ENCODE measurements around the gene OR10A6.

Gene OR10A6

DNA sequence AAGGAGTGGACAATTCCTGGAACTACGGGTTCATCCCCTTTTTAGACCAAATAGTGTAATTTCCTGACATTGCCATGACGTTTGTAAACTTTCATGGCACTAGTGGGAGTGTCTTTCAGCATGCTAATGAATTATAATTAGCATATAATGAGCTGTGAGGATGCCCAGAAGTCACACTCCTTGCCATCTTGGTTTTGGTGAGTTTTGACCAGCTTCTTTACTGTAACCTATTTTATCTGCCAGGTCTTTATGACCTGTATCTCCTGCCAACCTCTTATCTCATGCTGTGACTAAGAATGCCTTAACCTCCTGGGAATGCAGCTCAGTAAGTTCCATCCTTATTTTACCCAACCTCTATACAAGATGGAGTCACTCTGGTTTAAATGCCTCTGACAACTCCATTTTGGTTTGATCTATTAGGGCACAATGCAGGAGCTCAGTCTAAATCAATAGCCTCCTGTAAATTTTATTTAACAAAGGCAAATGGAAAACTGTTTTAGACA, 20.7 kb downstream of the OR10A6 start:
- ATAC-seq (no peak), DNase-seq (no peak)

DNA sequence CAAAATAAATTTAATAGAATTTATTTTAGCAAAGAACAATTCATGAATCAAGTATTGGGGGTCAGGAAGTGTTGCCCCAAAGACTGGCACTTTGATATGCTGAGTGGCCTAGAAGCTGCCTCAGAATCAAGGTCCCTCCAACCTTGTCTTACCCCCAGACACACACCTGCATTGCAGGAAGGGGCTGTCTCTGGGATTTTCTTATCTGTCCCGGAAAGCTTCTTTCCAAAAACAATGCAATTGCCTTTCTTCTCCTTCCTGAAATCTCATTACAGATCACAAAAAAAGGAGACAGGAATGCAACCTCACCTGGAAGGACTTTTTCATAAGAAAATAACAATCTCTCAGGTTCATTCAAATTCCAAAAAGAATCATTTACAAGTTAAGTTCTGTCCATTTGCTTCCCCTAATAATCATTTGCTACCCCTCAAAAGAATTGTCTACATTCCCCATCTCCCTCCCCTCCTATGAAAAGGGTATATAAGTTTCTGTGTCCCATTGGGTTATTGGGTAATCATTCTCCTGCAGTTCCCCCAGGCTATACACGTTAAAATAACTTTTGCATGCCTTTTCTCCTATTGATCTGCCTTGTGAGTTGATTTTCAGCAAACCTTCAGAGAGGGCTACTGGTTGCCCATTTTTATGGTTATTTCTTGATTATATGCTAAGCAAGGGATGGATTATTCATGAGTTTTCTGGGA, 21.3 kb downstream of the OR10A6 start:
- ATAC-seq, result no peak
- DNase-seq, result no peak

DNA sequence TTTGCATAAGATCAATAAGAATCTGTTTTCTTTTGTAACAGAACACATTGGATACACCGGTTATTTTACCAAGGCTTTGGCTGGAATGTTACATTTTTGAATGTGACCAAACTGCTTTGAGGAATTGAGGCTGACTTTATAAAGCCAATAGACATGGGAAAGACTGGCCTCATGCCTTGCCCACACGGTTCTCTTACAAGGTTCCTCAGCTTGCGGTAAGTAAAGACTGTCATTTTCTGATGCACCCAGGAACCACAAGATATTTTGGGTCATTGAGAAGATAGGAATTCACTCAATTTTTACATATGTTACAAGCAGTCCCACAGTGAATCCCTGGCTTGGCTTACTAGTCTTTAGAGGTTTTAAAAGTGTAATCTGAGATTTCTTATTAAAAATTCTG, 23.9 kb downstream of the OR10A6 start:
- DNase-seq (no peak), ATAC-seq (no peak)

DNA sequence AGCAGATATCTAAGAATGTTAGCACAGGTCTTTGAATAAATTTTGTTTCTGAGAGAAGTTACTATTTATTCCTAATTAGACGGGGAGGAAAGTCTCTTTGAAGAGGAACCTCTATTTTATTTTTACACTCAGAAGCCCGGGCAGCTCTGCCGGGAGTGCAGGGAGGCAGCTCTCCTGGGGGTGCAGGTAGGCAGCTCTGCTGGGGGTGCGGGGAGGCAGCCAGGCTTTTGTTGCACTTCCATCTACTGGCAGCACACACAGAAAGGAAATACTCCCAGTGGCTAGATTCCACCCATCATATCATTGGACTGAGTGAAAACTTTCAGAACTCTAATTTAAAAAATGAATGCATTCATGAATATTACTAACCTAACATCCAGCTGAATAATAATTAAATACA, 24.6 kb downstream of the OR10A6 start:
- ATAC-seq, result no peak
- DNase-seq, result no peak

DNA sequence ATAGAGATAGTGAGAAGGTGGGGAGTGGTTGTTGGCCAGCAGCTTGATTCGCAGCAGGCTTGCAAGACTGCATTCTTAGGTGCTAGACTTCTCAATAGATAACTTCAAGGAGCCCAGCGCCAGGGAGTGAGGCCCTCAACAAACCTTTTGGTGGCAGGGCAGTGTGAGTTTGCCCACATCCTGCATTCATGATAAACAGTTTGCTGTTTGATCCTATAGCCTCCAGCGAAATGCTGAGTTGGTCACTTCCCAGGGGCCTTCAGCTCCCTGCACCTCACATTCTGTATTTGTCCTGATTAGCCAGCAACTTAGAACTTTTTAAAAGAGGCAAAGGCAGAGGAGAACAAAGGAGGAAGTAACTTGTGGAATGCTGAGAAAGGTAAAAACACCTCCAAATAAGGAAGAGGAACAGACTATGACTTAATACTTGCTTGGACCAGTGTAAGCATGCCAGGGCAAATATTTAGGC, 25.1 kb downstream of the OR10A6 start:
- ATAC-seq (no peak), DNase-seq (no peak)

DNA sequence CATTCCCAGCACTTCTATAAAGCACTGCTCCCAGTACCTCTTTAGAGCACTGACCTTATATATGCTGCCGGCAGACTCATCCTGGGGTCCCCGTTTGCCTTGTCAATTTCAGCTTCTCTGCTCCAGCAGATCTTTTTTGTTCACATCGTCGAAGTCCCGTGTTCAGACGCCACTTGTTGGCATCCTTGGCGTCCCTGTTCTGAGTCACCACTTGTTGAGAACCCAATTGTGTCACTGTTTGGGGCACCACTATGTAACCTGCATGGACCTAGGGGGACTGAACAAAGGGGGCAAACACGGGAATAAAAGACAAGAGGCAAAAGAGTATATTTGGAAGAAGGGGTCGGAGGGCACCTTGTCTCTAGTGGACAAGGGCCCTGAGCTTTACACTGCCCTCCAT, 25.5 kb downstream of the OR10A6 start:
- no peak for DNase-seq
- no peak for ATAC-seq

DNA sequence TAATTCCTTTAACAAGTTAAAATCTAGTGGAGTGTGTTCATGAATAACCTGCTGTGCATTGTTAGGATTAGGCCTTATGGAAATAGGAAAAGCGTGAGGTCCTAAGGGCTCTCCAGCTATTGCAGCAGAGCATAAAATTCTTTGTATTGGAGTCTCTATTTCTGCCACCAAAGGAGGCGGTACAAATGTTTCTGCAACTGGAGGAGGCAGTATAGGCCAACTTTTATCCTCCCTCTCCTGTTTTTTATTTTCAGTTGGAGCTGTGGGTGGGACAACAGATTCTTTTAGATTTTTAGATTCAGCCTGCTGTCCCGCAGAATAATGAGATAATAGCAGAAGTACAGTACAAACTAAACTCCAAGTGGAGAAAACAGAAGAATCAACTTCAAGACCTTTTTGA, 26.2 kb downstream of the OR10A6 start:
- no peak for DNase-seq
- ATAC-seq, result no peak

DNA sequence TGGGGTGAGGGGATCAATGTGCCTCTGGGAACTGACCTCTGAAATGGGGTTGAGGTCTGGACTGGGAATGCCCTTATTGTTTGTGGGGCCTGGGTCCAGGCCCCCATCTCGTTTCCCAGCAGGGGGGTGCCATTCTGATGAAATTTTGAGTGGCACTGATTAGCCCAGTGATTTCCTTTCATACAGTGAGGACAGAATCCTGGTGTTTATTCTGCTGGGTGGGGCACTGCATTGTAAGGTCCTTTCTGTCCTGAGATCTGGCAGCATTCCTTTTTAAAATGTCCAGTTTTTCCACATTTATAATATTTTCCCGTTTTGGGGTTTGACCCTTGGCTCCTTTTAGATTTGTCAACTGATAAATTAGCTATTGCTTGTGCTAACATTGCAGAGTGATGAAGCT, 27.1 kb downstream of the OR10A6 start:
- ATAC-seq, result no peak
- DNase-seq, result no peak

DNA sequence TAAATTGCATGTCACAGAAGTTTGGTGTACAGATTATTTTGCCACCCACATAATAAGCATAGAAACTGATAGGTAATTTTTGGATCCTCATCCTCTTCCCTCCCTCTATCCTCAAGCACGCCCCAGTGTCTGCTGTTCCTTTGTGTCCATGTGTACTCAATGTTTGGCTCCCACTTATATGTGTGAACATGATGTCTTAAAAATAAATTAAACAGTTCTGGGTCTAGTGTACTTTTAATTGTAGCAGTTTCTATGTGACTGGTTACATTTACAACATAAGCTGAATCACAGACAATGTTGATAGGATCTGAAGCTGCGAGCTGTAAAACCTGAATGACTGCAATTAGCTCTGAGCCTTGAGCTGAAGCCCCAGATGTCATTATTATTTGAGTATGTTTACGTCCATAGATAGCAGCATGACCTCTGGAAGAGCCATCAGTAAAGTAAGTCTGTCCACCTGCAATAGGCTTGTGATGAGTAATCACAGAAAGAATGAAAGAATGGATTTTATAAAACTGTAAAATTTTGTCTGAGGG, 29.7 kb downstream of the OR10A6 start:
- no peak for DNase-seq
- no peak for ATAC-seq

DNA sequence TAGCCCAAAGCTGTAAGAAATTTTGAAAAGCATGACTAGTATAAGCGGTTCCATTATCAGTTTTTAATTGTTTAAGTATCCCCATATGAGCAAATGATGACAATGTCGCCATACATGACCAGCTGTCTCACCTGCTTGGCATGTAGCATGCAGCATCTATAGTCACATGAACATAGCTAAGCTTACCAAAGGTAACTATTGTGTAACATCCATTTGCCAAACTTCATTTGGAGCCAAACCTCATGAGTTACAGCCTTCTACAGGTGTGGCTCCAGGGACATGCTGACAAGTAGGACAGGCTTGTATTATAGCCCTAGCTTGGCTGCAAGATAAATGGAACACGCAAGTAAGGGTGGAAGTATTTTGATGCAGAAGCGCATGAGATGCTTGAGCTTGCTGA, 30.4 kb downstream of the OR10A6 start:
- ATAC-seq (no peak), DNase-seq (no peak)

DNA sequence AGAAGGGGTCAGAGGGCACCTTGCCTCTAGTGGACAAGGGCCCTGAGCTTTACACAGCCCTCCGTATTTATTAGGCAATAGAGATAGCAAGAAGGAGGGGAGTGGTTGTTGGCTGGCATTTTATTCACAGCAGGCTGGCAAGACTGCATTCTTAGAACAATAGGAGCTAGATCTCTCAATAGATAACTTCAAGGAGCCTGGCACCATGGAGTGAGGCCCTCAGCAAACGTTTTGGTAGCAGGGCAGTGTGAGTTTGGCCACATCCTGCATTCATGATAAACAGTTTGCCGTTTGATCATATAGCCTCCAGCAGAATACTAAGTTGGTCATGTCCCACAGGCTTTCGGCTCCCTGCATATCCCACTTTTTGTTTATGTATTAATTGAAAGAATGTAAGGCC, 31.6 kb downstream of the OR10A6 start:
- DNase-seq (no peak), ATAC-seq (no peak)

DNA sequence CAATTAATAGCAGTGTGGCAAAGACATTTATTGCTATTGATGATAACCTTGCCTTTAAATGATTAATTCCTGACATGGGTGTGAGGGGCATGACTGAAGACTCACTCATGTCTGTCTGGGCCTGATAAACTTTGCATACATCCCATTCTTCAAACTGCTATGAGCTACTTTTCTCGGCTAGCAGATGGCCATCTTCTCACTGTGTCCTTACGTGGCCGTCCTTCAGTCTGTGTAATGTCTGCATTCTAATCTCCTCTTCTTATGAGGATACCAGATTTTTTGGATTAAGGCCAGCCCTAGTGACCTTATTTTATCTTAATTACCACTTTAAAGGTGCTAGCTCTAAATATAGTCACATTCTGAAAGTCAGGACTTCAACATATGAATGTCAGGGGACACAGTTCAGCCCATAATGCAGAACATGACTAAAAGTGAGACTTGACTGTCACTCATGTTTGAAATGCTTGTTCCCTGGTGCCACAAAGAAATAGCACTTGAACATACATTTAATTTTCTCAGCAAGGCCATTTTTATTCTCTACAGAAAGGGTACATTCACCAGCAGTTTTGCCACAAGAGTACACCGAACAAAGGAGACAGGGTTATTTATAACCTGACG, 32.3 kb downstream of the OR10A6 start:
- ATAC-seq (no peak), DNase-seq (no peak)

DNA sequence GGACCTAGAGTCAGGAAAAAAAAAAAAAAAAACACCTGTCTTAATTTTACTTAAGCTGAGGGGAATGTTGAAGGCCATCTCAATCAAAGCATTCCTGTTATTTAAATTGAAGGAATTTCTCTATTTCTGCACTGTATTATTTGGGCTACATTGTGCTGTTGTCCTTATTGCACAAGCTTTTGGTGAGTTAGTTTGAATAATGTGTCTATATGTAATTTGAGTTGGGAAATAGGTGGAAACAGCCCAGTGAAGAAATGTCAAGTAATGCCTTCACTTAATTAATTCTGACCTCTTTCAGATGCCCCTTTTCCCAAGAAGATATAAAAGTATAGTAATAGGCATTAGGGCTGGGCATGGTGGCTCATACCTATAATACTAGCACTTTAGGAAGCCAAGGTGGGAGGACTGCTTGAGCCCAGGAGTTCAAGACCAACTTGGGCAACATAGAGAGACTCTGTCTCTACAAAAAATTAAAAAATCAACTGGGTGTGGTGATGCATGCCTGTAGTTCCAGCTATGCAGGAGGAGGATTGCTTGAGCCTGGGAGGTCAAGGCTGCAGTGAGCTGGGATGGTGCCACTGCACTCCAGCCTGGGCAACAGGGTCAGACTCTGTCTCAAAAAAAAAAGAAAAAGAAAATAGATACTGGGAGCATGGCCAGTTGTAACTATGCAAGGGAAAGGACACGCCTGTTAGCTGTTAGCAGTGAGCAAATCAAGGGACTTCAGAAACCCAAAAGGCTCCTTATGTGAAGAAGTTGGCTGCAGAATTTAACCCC, 34.9 kb downstream of the OR10A6 start:
- DNase-seq (no peak), ATAC-seq (no peak)

DNA sequence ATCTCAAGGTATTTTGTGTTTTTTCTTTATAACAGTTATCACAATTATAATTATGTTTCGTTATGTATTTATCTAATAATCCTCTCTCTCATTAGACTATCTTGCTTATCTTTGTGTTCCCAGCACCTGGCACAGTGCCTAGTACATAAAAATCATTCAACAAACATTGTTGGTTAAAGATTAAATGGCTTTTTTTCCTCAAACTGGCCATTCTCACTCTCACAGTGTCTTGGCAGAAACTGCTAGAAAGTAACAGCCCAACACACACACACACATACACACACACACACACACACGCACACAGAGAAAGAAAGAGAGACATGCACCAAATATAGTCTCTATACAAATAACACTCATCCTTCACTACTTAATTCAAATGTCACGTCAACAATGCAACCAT, 36.8 kb downstream of the OR10A6 start:
- no peak for ATAC-seq

DNA sequence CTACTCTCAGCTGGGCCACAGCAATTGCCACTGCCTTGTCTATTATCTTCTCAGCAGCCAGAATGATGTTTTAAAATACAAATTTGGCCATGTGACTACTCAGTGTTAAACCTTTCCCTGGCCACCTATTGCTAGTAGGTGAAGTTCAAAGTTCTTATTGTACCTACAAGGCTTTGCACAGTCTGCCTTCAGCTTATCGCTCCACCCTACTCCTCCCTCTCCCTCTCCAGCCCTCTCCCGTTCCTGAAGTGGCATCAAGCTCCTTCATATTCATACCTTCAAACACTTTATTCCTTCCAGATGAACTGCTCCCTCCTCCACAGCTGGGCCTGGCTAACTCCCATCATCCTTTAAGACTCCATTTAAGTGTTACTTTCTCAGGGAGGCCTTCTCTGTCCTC, 37.3 kb downstream of the OR10A6 start:
- no peak for DNase-seq
- no peak for ATAC-seq

More for the DNA sequence above, 36.8 kb downstream of the OR10A6 start:
- no peak for DNase-seq

DNA sequence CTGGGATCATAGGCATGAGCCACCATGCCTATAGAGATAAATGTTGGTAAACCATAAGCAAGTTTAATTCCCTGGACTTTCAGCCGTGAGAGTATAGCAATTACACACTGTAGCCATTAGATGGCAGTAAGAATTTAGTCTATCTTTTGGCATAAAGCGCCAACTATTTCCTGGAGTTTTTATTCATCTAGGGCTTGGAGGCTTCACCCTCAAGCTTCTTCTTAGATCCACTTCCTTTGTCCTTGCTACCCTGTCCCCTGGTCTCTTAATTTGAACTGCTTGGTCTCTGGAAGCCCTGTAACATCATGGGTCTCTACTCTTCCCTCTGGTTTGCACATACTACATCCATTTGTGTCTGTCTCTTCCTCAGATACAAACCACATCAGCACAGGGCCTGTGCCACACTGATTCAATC, 38.2 kb downstream of the OR10A6 start:
- peak; percentile 81 for ATAC-seq
- DNase-seq, result no peak

DNA sequence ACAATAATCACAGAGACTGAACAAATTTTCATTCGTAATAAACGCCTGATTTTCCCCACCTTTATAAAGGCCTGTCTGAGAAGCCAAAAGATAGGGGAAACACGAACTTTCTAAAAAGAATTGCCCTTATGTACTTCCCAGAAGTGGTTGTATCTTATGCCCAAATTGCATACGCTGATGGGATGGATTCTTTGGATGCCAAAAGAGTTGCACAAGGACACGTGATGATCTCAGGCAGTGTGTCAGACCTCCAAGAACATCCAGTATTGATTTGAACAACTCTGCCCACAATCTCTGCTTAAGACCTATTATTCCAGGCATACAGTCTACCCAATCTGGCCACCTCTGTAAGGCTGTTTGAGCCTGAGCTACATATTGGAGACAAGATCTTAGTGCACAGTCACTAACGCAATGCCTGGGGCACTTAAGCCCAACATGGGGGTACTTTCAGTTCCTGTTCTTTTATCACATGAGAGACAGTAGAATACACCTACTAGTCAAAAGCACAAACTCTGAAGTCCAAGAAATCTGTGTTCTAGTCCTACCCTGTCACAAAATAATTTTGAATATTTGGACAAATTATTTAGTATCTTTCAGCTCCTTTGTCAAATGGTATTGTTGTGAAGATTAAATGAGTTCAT, 38.9 kb downstream of the OR10A6 start:
- no peak for DNase-seq
- no peak for ATAC-seq

DNA sequence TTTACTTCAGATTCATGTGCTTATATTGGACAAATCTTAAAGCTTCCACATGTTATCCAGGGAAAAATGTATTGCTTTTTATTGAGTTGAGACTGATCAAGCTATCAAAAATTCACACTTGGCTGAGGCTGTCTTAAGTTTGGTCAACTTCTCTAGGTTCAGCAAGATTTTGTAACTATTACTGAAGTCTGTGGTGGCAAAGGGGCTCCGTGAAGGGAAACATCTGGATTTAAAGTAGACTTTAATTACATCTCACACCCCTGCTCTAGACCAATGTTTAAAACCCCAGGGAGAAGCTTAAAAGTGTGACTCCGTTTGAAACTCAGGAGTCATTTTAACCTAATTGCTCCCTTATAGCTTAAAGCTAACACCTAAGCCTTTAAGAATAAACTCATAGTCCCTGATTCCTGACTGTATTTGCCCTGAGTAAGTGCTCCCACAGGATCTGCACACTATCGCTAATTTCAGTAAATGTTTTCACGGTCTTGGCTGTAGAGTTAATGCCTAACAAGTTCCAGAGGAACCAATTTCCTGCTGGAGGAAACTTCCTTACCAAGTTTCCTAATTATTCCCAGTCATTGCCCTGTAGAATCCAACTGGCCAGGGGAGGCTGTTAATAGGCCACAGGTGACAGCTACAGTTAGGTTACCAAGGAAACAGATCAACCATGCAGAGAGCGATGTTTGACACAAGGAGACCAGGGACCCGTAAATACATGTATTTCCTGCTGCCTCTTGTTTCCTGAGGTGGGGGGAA, 40.5 kb downstream of the OR10A6 start:
- ATAC-seq, result no peak
- no peak for DNase-seq

DNA sequence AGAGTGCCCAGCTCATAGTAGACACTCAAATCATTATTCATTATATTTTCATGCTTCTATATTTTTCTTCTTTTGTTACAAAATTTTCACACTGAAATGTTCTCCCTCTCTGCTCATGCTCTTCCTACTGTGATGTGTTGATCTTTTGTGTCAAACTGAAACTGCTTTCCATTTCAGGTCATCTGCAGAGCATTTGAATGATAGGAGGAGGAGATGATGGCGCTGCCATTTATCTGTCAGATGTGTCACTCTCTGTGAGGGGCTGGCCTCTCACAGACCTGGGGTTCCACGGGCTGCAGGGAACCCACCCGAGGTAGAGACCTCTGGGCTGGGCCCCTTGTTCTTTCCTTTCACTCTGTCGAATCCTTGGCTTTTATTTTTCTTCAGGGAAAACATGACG, 41.1 kb downstream of the OR10A6 start:
- DNase-seq, result no peak
- ATAC-seq, result peak; percentile 21

DNA sequence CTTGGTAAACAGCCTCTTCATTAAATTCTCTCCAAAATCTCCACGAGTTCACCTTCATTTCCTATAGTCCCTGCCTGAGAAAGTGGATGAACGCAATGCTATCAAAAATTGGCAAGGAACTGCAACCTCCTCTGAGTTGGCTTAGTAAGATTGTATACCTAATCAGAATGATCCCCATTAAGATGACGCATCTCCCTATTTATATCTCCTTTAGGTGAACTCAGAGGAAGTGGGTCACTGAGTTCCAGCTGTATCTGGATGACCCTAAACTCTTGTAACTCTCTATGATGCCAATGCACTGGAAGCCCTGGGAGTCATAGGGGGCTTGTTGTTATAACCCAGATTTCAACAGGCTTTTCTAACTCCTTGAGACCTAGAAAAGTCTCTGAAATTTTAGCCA, 48.2 kb downstream of the OR10A6 start:
- no peak for ATAC-seq

More for the DNA sequence above, 48.2 kb downstream of the OR10A6 start:
- DNase-seq, result no peak
